ENCODE measurements around the gene TCERG1L. TPM values are rescaled to one million over a fixed set of nuclear protein-coding genes. Genes with fewer than 3 reads are reported as not detected.

Gene TCERG1L
- total RNA-seq, 4 donors from 2014 or later, result not detected

DNA sequence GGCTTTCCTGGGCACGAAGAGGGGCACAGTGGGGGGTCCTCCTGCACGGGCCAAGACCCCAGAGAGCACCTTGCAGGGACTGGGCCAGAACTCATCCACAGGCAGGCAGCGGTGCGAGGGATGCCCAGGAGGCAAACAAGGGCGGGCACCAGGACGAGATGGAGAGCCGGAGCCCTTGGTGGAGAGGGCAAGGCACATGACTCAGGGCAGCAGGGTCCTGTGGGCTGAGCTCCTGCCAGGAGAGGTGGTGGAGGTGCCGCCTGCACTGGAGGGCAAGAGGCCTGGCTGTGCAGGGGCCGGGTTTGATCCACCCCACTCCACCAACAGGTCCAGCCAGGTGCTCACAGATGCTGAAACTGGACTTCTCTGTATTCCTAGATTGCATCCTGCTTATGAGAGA, 170.9 kb downstream of the TCERG1L start:
- TF ChIP-seq, protein P1, sequence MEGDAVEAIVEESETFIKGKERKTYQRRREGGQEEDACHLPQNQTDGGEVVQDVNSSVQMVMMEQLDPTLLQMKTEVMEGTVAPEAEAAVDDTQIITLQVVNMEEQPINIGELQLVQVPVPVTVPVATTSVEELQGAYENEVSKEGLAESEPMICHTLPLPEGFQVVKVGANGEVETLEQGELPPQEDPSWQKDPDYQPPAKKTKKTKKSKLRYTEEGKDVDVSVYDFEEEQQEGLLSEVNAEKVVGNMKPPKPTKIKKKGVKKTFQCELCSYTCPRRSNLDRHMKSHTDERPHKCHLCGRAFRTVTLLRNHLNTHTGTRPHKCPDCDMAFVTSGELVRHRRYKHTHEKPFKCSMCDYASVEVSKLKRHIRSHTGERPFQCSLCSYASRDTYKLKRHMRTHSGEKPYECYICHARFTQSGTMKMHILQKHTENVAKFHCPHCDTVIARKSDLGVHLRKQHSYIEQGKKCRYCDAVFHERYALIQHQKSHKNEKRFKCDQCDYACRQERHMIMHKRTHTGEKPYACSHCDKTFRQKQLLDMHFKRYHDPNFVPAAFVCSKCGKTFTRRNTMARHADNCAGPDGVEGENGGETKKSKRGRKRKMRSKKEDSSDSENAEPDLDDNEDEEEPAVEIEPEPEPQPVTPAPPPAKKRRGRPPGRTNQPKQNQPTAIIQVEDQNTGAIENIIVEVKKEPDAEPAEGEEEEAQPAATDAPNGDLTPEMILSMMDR (IDR thresholded peaks at IDR 0.05; ENCODE audit: low read depth), result no peak

DNA sequence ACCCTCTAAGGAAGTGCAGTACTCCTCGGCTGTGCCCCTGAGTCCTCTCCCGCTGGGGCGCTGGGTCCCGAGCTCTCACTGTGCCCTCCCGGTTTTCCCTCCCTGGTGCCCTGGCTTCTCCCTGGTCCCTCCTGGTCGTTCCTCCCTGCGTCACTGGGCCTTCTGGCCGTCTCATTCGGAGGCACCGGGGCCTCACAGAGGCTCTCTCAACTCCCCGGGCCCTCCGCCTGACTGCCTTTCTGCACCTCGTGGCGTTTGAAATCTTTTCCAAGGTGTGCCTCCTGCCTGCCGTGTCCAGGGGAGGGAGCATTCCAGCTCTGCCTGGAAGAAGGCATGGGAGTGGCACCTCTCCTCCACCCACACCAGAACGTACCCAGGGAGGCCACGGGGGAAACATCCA, 174.3 kb downstream of the TCERG1L start:
- TF ChIP-seq, protein P1 (IDR thresholded peaks at IDR 0.05; ENCODE audit: low read depth), result no peak

DNA sequence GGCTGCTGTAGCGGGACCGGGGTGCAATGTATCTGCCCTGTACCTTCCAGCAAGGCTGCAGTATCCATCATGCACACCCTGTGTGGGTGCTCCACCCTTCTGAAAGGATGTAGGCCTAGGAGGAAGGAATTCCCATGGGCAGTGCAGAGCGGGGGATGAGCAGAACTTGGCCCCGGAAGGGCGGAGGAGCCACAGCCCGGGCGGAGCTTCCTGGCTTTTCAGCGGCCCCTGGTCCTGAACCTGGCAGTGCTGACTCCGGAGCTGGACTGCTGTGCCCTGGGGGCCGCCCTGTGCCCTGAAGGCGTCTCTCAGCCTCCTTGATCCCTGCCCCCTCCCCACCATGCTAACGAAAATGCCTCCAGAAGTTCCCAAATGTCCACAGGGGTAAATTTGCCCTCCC, 175.8 kb downstream of the TCERG1L start:
- TF ChIP-seq, protein P1 (IDR thresholded peaks at IDR 0.05; ENCODE audit: low read depth), result no peak

DNA sequence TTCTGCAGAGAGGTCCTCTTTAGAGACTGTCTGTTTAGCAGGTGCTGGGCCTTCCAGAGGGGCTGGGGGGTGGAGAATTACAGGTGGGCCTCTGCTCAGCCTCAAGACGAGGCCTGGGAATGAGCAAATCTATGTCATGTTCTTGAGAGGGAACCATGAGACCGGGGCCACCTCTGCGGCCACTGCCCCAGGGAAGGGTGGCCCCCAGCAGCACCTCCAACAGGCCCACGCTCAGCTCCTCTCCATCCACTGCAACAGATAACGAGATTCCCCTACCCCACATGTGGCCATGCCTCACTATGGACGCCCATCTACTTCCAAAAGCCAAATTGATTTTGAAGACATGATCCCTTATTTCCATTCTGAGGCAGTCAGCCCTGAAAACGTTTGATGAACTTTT, 176.9 kb downstream of the TCERG1L start:
- TF ChIP-seq, protein P1 (IDR thresholded peaks at IDR 0.05; ENCODE audit: low read depth), result no peak

DNA sequence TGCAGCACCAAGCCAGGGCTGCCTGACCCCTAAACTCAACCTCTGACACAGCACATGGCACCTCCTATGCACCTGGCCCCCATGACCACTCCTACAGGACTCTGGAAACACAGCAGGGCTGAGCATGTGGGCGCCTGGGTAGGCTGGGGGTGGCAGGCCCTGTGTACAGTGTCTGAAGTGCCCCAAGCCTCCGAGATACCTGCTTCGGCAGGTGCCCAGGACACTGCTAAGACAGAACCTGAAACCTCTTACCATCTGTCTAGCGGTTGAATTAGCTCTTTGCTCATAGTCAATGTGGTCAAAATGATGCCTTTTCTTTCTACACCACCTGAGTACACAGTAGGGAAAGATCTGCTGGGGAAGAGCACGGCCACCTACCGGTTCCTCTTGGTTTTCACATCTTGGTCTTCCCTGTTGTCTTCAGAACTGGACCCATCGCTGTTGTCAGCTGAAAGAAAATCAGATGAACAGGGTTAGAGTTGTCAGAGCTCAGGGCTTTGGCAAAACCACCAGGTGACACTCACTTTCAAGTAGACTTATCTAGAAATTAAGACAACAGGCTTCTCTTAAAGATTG, 177.4 kb downstream of the TCERG1L start:
- TF ChIP-seq, protein P1 (IDR thresholded peaks at IDR 0.05; ENCODE audit: low read depth), result no peak

DNA sequence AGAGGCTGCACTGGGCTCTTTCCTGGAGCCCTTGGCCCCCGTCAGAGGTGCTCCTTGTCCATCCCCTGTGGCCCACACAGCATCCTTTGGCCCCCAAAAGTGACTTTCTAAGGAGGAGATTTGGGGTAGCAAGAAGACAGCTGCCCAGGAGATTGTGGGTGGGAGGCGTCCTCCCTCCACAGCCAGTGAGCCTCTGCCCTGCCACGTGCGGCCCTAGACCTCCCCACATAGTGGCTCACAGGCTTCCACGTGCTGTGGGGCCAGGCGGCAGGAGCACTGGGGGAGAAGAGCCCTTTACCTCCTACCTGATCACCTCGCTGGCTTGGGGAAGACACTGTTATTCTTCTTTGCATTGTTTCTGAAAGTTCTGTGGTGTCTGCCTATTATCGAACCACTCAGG, 178.8 kb downstream of the TCERG1L start:
- TF ChIP-seq, protein P1 (IDR thresholded peaks at IDR 0.05; ENCODE audit: low read depth), result no peak

DNA sequence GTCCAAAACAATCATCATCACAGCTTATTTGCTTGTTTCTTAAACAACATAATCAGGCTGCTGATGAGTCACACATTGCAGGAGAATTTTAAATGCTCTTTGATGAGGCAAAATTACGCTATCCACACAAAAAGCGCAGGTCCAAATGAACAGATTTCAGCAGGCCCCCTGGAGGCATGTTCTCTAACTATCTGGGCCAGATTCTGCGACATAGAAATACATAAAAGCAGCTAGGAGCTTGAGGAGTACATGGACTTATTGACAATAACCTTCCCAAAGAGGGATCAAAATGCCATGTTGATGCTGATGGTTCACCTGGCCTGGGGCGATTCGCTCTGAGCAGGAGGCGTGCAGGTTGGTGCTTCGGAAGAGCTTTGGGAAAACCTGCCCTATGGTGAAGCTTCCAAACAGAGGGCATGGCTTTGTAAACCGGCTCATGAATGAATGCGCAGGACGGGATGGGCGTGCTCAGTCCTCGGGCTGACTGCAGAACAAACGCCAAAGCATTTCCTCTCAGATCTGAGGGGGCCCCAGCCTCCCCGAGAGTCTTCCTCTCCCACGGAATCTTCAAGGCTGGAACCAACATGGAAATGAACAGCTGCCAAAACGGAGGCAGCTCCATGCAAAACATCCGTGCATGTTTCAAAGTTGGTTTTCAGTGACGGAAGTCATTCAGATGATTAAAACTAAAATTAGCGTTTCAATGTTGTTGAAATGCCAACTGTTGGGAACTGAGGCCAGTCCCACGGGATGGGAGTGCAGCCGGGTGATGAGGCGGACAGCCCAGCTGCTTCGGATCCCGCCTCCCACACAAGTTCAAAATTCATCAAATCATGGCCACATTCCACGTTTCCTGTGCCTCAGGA, 179.6 kb downstream of the TCERG1L start:
- TF ChIP-seq, protein P1 (IDR thresholded peaks at IDR 0.05; ENCODE audit: low read depth), result no peak
